ENCODE measurements around the gene TNNT3.

The TNNT3 gene

DNA sequence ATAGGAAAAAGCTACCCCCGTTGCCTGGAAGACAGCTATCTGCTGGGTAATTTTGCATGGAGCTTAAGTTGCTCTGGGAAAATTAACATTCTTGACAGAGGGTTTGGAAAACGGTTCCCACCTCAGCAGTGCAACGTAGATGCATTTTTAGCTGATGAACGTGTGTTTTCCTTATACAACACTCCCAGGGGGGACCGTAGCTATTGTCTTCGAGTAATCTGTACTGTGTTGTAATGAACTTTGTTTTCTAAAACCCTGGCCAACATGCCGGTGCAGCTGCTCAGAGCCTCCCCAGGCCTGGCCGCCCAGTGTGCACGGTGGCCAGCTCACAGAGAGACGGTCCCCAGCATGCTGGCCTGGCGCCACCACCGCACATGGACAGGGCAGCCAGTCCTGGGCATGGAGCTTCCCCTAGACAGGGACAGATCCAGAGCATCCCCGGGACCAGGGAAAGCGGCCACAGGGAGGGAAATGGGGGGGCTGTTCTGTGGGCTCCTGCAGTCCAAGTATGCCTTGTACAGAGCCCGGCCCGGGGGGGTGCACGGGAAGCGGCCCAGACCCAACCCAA, 2.2 kb downstream of the TNNT3 start:
- peaks cover 2% of the 10 kb centered on the region for H3K4me1 Mint-ChIP-seq (ENCODE audit: low read depth)
- H3K27me3 Mint-ChIP-seq = no peaks in the 10 kb centered on the region
- H3K9me3 Mint-ChIP-seq (ENCODE audit: low read depth) = no peaks in the 10 kb centered on the region
- H3K4me3 Mint-ChIP-seq = no peak overlapping the region
- no peaks in the 10 kb centered on the region for H3K36me3 Mint-ChIP-seq
- H3K27ac Mint-ChIP-seq = no peak overlapping the region

DNA sequence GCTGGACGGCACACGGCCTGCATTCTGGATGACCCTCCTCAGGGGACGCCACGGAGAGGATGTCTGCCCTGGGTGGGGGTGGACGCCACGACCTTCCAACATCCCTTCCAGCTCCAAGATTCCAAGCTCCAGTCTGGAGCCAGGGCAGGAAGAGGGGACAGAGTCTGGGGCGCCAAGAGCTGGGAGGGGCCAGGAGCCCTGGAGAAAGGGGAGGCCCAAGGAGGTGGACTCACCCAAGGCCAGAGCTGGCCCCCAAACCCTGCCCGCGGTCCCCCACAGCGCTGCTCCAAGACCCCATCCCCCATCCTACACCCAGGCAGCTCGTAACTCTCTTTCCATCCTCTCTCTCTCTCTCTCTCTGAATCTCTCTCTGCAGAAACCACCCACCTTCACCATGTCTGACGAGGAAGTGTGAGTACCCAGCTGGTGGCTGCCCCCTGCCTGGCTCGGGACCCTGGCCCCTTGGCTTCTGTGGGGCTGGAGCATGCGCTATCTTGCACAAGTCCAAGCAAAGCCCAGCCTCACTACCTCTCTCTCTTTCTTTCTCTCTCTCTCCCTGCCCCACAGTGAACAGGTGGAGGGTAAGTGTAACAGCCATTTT, 3.1 kb downstream of the TNNT3 start:
- Mint-ChIP-seq H3K27ac (no peak overlapping the region), H3K4me3 (no peak overlapping the region), H3K36me3 (no peaks in the 10 kb centered on the region), H3K9me3 (ENCODE audit: low read depth) (no peaks in the 10 kb centered on the region), H3K4me1 (ENCODE audit: low read depth) (peaks cover 2% of the 10 kb centered on the region), H3K27me3 (no peaks in the 10 kb centered on the region)

DNA sequence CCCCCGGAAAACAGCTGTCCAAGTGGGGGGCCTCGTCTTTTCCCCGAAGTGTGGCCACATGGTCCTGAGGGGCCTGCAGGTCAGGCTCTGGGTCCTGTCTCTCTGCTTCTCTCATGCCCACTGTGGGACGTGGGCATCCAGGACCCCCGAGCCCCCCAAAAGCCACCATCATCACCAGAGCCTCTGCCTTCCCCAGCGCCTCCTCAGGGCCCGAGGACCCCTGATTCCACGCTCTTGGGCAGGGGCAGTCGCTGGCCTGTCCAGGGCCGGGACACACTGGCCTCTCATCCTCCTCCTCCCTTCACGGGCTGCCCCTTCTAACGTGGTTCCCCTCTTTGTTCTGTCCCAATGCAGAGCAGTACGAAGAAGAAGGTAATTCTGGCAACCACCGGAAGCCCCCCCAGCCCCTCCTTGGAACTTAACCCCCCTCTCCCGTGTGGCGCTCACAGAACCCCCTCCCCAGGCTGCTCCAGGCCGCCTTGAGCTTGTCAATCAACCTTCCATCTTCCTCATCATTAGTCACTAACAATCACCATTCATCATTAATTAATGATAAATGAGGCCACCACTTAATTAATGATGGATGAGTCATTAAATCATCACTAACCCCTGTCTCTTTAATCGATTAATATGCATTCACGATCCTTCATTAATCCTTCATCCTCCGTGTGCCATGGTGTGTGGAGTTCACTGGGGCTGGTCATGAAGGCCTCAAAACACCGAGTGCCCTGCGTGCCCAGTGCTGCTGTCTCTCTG, 3.9 kb downstream of the TNNT3 start:
- H3K4me1 Mint-ChIP-seq (ENCODE audit: low read depth) = peaks cover 2% of the 10 kb centered on the region
- no peaks in the 10 kb centered on the region for H3K9me3 Mint-ChIP-seq (ENCODE audit: low read depth)
- H3K4me3 Mint-ChIP-seq = no peak overlapping the region
- H3K27ac Mint-ChIP-seq = no peak overlapping the region
- no peaks in the 10 kb centered on the region for H3K27me3 Mint-ChIP-seq
- H3K36me3 Mint-ChIP-seq = no peaks in the 10 kb centered on the region

DNA sequence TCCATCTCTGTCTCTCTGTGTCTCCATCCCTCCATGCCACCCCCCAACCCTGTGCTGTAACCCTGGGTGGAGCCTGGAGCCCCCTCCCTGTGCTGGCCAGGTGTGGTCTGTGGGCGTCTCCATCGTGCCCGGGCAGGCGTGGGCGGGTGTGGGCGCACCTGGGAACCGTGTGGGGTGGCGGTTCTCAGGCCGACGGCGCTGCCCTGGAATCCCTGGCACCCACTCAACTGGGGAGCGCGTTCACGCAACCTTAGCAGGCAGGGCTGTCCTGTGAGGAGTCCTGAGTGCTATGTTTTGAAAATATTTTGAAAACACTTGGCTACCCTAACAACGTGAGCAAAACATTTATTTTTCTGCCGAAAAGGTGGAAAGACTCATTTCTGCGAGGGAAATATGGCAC, 4.7 kb downstream of the TNNT3 start:
- Mint-ChIP-seq H3K4me1 (ENCODE audit: low read depth) (peaks cover 2% of the 10 kb centered on the region), H3K9me3 (ENCODE audit: low read depth) (no peaks in the 10 kb centered on the region), H3K27ac (no peak overlapping the region), H3K36me3 (no peaks in the 10 kb centered on the region), H3K27me3 (no peaks in the 10 kb centered on the region), H3K4me3 (no peak overlapping the region)

DNA sequence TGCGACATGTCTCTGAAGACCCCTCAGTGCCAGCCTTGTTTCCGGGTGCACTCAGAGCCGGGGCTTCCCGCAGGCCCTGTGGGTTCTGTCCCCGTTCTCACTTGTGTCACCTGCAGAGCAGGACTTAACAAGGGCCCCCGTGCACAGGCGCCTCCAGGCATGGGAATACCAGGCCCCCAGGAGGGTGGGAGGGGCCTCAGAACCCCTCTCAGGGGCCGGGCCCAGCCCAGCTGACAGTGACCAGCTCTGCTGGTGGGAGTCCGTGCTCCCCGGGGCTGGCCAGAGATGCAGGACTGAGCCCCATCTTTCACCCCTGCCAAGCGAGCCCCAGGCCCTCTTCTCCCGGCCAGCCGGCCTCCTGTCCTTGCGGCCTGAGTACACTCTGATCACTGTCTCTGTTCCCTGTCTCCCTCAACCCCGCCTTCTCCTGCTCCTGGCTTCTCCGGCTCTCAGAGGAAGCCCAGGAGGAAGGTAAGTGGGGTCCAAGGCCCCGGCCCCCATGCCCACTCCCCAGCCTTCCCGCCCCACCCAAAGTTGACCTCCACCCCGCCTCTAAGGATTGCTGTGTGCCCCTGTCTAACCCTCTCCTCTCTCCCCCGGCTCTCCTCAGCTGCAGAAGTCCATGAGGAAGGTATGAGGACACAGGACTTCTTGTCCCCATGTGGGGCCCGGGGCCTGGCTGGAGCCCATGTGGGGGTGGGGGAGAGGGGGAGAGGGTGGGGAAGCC, 5.3 kb downstream of the TNNT3 start:
- H3K27ac Mint-ChIP-seq = no peak overlapping the region
- no peaks in the 10 kb centered on the region for H3K9me3 Mint-ChIP-seq (ENCODE audit: low read depth)
- H3K27me3 Mint-ChIP-seq = no peaks in the 10 kb centered on the region
- H3K36me3 Mint-ChIP-seq = no peaks in the 10 kb centered on the region
- H3K4me3 Mint-ChIP-seq = no peak overlapping the region
- H3K4me1 Mint-ChIP-seq (ENCODE audit: low read depth) = peaks cover 2% of the 10 kb centered on the region

DNA sequence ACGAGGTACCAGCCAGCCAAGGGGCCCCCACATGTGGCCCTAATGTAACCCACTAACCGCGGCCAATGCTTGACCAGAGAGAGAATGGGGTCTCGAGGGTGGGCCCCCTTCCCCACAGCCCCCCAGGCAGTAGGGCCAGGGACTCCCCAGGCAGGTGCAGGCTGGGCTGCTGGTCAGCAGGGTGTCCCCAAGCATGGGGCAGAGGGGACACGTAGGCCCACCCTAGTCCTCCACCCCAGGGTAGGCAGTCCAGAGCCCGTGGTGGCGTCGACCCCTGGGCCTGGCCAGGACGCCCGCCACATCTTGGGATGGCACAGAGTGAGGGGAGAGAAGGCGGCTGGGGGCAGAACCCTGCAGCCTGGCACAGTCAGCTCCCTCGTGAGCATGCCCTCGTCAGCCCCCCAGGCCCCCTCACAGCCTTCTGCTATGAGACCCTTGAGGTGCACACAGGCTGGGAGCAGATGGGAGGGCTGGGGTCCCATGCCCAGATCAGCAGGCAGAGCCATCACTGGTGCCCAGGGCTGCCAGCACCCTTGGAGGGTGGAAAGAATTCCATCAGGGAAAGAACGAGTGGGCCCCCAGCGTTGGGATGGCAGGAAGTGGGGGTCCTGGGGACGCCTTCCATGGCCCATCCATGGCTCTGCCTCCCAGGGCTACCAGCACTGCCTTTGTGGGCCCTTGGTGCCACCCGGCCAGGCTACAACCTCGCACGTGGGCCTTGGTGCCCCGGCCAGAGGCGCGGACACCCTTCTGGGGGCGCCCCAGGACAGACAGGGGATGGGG, 6.1 kb downstream of the TNNT3 start:
- no peak overlapping the region for H3K27ac Mint-ChIP-seq
- H3K9me3 Mint-ChIP-seq (ENCODE audit: low read depth) = no peaks in the 10 kb centered on the region
- H3K27me3 Mint-ChIP-seq = peaks cover 2% of the 10 kb centered on the region
- peaks cover 4% of the 10 kb centered on the region for H3K4me1 Mint-ChIP-seq (ENCODE audit: low read depth)
- no peak overlapping the region for H3K4me3 Mint-ChIP-seq
- no peaks in the 10 kb centered on the region for H3K36me3 Mint-ChIP-seq

DNA sequence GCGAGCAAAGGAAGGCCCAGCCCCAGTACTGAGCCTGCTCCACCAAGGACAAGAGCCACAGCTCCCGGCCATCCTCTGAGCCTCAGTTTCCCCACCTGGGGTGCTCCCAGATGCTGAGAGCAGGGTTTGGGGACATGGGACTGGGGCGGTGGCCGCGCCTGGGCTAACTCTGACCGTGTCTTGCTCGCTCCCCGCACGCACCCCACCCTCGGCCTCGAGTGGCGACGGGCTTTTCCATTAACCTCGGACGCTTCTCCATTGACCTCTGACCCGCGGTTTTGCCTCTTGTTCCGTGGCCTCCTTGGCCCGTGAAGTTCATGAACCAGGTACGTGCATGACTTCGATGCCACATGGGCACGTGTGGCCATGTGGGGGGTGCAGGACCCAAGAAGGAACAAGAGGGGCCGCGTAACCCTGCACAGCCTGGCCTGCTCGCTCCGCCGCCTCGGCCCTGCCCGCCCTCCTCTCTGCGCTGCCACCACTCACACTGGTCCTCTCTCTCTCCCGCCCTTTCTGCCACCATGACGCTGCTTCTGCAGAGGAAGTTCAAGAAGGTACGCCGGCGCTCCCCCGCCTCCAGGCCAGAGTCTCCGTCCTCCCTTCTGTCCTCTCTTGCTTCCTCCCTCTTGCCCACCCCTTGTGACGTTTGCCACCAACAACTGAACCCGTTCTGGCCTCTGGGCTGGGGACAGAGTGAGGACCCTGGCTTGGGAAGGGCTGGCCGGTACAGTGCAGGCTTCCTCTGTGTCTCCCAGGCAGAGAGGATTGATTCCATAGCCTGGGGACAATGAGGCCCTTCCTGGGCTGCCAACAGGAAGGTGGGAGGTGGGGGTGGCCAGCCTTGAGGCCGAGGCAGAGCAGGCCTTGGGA, 6.9 kb downstream of the TNNT3 start:
- Mint-ChIP-seq H3K4me1 (ENCODE audit: low read depth) (peaks cover 5% of the 10 kb centered on the region), H3K9me3 (ENCODE audit: low read depth) (no peaks in the 10 kb centered on the region), H3K4me3 (no peak overlapping the region), H3K36me3 (no peaks in the 10 kb centered on the region), H3K27me3 (peaks cover 2% of the 10 kb centered on the region), H3K27ac (no peak overlapping the region)

DNA sequence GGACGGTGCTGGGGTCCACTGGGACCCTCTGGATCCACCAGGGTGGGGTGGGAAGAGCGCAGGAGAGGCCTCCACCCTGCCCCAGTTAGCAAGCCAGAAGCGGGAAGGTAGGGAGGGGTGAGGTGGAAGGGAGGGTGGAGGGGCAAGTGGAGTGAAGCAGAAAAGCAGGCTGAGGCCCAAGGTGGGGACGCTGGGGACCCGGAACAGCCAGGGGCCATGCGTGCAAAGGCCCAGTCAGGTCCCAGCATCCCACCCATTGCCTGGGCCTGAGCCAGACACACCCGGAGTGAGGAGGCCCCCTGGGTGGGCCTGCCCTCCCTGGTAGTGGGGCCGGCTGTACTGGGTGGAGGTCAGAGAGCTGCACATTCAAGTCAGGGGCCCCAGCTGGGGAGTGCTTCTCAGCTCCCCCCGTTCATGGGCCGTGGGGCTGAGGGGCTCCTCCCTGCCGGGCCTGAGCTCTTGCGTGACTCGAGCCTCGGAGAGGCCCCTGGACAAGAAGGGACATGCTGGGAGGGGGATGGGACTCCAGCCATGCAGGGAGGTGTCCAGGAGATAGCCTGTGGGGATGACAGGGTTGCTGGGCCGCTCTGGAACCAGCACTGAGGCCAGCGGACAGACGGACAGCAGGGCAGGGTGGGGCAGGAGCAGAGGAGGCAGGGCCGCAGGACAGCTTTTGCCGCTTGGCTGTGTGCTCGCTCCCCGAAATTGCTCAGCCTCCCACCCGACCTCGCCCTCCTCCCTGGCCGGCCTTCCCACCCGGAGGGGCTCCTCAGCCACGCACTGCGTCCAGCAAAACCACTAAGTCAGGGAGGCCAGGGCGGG, 7.7 kb downstream of the TNNT3 start:
- H3K9me3 Mint-ChIP-seq (ENCODE audit: low read depth) = no peaks in the 10 kb centered on the region
- peaks cover 2% of the 10 kb centered on the region for H3K27me3 Mint-ChIP-seq
- H3K36me3 Mint-ChIP-seq = no peaks in the 10 kb centered on the region
- H3K4me3 Mint-ChIP-seq = no peak overlapping the region
- peaks cover 5% of the 10 kb centered on the region for H3K4me1 Mint-ChIP-seq (ENCODE audit: low read depth)
- no peak overlapping the region for H3K27ac Mint-ChIP-seq

DNA sequence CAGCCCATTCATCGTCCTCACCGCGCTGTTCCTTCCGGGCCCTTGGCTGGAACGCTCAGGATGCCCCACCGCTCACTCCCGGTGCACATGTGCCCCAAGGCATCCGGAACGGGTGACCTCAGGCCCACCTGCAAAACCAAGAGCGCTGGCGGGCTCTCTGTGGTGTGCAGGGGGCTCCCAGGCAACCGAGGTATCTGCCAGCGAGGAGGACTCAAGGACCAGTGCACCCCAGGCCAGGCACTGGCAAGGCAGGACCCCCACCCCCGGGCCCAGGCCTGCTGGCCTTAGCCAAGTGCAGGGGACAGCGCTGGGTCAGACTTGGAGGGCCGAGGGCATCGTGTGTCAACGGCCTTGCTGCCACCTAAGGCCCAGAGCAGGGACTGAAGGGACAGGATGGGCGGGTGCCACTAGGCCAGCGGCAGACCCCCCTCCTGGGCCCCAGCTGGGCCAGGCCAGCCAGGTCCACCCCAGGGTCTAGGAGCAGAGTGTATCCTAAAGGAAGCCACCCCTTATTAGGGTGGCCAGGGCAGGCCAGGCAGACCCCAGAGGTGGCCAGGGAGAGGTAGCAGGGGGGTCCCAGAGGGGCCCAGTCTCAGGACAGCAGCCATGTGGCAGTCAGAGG, 8.5 kb downstream of the TNNT3 start:
- H3K27ac Mint-ChIP-seq = no peak overlapping the region
- H3K4me3 Mint-ChIP-seq = no peak overlapping the region
- peaks cover 2% of the 10 kb centered on the region for H3K27me3 Mint-ChIP-seq
- peaks cover 5% of the 10 kb centered on the region for H3K4me1 Mint-ChIP-seq (ENCODE audit: low read depth)
- no peaks in the 10 kb centered on the region for H3K9me3 Mint-ChIP-seq (ENCODE audit: low read depth)
- H3K36me3 Mint-ChIP-seq = no peaks in the 10 kb centered on the region

DNA sequence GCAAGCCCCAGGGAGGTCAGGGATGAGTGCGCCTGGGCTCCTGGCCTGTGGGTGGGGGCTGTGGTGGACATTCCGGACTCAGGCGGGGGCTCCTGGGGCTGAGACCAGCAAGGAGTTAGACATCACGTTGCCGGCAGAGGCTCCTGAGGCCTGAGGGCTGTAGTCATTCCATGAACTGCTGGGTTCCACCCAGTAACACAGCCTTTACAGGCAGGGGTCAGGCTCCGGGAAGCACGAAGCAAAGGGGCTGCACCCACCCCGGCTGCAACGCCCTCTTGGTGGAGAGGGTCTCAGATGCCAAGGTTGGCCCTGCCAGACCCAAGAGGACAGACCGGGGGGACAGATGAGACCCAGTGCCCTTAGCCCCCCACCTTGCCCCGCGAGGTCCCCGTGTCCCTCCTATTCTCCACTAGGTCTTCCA, 9.0 kb downstream of the TNNT3 start:
- Mint-ChIP-seq H3K4me1 (ENCODE audit: low read depth) (peaks cover 5% of the 10 kb centered on the region), H3K27ac (no peak overlapping the region), H3K9me3 (ENCODE audit: low read depth) (no peaks in the 10 kb centered on the region), H3K36me3 (no peaks in the 10 kb centered on the region), H3K4me3 (no peak overlapping the region), H3K27me3 (peaks cover 2% of the 10 kb centered on the region)

DNA sequence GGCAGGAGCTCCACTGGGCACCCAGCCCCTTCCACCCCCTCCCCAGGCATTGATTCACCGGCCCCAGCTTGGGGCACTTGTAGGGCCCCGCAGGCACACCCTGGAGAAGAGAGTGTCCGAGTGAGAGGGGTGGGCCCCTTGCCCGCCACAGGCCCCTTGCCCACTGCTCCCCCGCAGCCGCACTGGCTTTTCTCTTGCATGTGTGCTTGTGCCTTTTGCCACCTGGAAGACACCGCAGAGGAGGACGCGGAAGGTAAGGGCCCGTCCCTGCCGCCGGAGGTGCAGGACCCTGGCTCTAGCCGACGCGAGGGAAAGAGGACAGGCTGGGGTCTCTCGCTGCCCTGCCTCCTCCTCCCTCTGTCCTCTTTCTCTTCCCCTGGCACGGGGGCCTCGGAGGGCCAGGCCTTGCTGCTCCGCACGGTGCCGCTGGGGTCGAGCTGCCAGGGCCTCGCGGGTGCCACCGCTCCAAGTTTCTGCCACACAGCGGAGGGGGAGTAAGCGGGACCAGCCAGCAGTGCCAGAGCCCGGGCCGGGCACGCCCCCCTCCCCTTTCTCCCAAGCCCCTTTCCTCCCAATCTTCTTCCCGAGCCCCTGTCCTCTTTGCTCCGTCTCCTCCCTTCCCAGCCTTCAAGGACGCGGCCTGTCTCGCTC, 9.5 kb downstream of the TNNT3 start:
- Mint-ChIP-seq H3K27me3 (peaks cover 2% of the 10 kb centered on the region), H3K4me3 (no peak overlapping the region), H3K9me3 (ENCODE audit: low read depth) (no peaks in the 10 kb centered on the region), H3K4me1 (ENCODE audit: low read depth) (peaks cover 4% of the 10 kb centered on the region), H3K36me3 (no peaks in the 10 kb centered on the region), H3K27ac (no peak overlapping the region)

DNA sequence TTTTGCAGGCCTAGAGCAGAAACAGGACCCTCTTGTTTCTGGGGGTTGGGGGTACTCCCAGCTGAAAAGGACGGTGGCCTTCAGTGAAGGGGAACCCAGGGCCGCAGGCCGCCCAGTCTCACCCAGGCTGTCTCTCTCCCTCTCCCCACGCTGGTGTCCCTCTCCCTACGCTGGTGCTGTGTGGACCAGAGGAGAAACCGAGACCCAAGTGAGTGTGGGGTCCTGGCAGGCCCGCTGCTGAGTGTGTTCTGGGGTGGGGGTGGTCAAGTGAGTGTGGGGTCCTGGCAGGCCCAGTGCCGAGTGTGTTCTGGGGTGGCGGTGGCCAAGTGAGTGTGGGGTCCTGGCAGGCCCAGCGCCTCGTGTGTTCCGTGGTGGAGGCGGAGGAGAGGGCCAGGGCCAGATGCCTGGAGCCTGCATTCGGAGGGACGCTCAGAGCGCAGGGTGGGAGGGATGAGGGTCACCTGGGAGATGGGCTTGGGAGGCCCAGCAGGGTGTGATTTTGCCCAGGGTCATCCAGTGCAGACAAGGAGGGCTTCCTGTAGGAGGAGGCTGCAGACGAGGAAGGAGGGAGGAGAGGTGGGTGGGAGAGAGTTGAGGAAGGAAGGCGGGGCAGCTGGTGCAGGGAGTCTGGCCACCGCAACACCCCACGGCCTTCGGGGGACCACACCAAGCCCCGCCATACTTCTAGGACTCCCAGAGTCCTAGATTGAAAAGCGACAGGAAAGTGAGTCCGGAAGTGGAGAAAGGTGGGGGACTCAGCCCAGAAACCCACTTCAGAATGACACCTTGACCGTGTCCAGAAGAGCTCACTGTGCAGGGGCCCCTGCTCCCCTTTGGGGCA, 10.3 kb downstream of the TNNT3 start:
- Mint-ChIP-seq H3K27ac (no peak overlapping the region), H3K36me3 (no peaks in the 10 kb centered on the region), H3K4me1 (ENCODE audit: low read depth) (peaks cover 4% of the 10 kb centered on the region), H3K9me3 (ENCODE audit: low read depth) (no peaks in the 10 kb centered on the region), H3K4me3 (no peak overlapping the region), H3K27me3 (peaks cover 2% of the 10 kb centered on the region)

Data from activated naive CD8-positive, alpha-beta T cell (primary cell).